Suprapubic skin (tissue), 4 donors: ENCODE data around the gene SPR. TPM values are rescaled to one million over a fixed set of nuclear protein-coding genes. Genes with fewer than 3 reads are reported as not detected.

Experiments
- DNase-seq, 2 donors: peaks; one replicate each; pipeline ENCODE4 v3.0.0-alpha.2; 2019; ENCODE audit warnings: low spot score in 2 of 2
- H3K27ac ChIP-seq: fragments of 200-600 bp; sonication (generic); one replicate; pipeline ENCODE4 v1.5.1; 2019
- H3K27me3 ChIP-seq: fragments of 200-600 bp; sonication (generic); one replicate; pipeline ENCODE4 v1.5.1; 2019
- H3K36me3 ChIP-seq: fragments of 200-600 bp; sonication (generic); one replicate; pipeline ENCODE4 v1.5.1; 2019
- H3K4me1 ChIP-seq: fragments of 200-600 bp; sonication (generic); one replicate; pipeline ENCODE4 v1.5.1; 2019
- H3K4me3 ChIP-seq: fragments of 200-600 bp; sonication (generic); one replicate; pipeline ENCODE4 v1.5.1; 2019; ENCODE audit warnings: mild to moderate bottlenecking
- H3K9me3 ChIP-seq: fragments of 200-600 bp; sonication (generic); one replicate; pipeline ENCODE4 v1.5.1; 2019
- EP300 ChIP-seq: sonication (generic); formaldehyde crosslinking; IDR thresholded peaks from one replicate; pipeline ENCODE4 v1.6.1; 2017; ENCODE audit warnings: antibody characterized with exemption
- POLR2A ChIP-seq, 2 donors: fragments of 450-650 bp; IDR thresholded peaks; one replicate each; pipeline ENCODE4 v1.6.1; 2017; ENCODE audit warnings: antibody characterized with exemption in 2 of 2, mild to moderate bottlenecking in 2 of 2, moderate library complexity in 2 of 2
- POLR2AphosphoS5 ChIP-seq, 3 donors: sonication (generic); formaldehyde crosslinking; IDR thresholded peaks; one replicate each; pipeline ENCODE4 v1.6.1; 2017; ENCODE audit warnings: antibody characterized with exemption in 3 of 3
- WGBS: methylation state at CpG from one replicate; pipeline ENCODE4 v1.1.5; 2018; 5-methylcytosine and 5-hydroxymethylcytosine counted together
- total RNA-seq, 4 donors: library from RNA; depleted of rRNA; stranded (reverse); fragments of >200 nt; gene quantifications; one replicate each; pipeline ENCODE4 v1.1.0, GENCODE V29; 2016
- TF ChIP-seq, protein P1 (sequence below), 2 donors: fragments of 200-600 bp in 1 of 2; fragments of 450-650 bp in 1 of 2; sonication (generic) in 1 of 2; IDR thresholded peaks; one replicate each; pipeline ENCODE4 v1.5.1; 2016 to 2019; ENCODE audit warnings: antibody characterized with exemption in 2 of 2, mild to moderate bottlenecking in 1 of 2, moderate library complexity in 1 of 2

SPR gene
- total RNA-seq, 4 donors from 2014 or later: 11.9 to 14.2 (median 14.1) TPM

DNA sequence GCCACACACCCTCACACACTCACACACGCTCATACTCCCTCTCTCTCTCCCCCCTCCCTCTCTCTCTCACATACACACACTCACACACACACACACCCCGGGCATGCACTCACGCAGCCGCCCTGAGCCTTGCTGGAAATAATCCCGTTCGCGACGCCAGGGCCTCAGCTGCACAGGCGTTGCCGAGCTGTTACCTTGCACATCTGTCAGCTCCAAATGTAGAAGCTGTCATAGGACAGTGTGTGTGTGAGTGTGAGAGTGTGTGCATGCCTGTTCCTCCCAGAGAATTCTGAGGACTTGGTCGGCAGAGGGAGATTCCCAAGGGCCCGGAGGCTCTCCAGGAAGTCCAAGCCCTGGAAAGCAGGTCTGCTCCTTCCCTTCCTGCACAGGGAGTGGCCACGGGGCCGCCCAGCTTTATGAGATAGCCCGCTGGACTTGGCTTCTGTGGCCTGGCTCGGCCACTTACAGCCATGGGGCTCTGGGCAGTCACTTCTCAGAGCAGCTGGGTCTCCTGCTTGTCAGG lies 8.6 kb downstream of the SPR start:
- 9% methylated on average over 13 of the region's 16 CpGs for WGBS
- peaks cover 42% of the 10 kb centered on the region for H3K27me3 ChIP-seq
- no peak for TF ChIP-seq POLR2A (IDR thresholded peaks at IDR 0.05)
- no peak for TF ChIP-seq EP300
- no peak for TF ChIP-seq POLR2AphosphoS5 (IDR thresholded peaks at IDR 0.05)
- TF ChIP-seq, protein P1, sequence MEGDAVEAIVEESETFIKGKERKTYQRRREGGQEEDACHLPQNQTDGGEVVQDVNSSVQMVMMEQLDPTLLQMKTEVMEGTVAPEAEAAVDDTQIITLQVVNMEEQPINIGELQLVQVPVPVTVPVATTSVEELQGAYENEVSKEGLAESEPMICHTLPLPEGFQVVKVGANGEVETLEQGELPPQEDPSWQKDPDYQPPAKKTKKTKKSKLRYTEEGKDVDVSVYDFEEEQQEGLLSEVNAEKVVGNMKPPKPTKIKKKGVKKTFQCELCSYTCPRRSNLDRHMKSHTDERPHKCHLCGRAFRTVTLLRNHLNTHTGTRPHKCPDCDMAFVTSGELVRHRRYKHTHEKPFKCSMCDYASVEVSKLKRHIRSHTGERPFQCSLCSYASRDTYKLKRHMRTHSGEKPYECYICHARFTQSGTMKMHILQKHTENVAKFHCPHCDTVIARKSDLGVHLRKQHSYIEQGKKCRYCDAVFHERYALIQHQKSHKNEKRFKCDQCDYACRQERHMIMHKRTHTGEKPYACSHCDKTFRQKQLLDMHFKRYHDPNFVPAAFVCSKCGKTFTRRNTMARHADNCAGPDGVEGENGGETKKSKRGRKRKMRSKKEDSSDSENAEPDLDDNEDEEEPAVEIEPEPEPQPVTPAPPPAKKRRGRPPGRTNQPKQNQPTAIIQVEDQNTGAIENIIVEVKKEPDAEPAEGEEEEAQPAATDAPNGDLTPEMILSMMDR (IDR thresholded peaks at IDR 0.05): no peak
- H3K4me3 ChIP-seq: no peak overlapping the region
- peaks cover 11% of the 10 kb centered on the region for H3K36me3 ChIP-seq
- H3K4me1 ChIP-seq: peaks cover 13% of the 10 kb centered on the region
- no peak for DNase-seq
- no peak overlapping the region for H3K27ac ChIP-seq
- no peaks in the 10 kb centered on the region for H3K9me3 ChIP-seq

DNA sequence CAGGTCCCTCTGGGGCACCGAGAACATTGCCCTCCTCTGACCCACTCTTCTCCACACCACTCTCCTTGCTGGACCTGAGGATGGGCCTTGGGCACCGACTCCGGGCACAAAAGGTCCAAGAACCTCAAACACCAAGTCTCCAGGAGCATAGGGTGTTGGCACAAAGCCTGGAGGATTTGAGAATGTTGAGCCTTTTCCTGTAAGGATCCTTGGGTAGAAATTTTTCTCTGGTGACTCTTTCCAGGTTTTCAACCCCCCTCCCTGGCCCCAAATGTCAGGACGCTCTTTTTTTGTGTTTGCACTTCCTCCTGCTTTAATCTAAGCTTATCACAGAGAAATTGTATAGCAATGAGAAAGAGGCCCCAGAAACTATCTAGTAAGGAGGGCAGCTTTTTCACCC lies 9.2 kb downstream of the SPR start:
- TF ChIP-seq EP300 (no peak), POLR2A (IDR thresholded peaks at IDR 0.05) (no peak), POLR2AphosphoS5 (IDR thresholded peaks at IDR 0.05) (no peak)
- TF ChIP-seq, protein P1 (IDR thresholded peaks at IDR 0.05): no peak
- DNase-seq: no peak
- Histone ChIP-seq H3K4me3 (no peak overlapping the region), H3K27ac (no peak overlapping the region), H3K36me3 (peaks cover 9% of the 10 kb centered on the region), H3K4me1 (peaks cover 13% of the 10 kb centered on the region), H3K9me3 (no peaks in the 10 kb centered on the region), H3K27me3 (peaks cover 48% of the 10 kb centered on the region)
- 83% methylated on average over 4 of the region's 4 CpGs for WGBS

DNA sequence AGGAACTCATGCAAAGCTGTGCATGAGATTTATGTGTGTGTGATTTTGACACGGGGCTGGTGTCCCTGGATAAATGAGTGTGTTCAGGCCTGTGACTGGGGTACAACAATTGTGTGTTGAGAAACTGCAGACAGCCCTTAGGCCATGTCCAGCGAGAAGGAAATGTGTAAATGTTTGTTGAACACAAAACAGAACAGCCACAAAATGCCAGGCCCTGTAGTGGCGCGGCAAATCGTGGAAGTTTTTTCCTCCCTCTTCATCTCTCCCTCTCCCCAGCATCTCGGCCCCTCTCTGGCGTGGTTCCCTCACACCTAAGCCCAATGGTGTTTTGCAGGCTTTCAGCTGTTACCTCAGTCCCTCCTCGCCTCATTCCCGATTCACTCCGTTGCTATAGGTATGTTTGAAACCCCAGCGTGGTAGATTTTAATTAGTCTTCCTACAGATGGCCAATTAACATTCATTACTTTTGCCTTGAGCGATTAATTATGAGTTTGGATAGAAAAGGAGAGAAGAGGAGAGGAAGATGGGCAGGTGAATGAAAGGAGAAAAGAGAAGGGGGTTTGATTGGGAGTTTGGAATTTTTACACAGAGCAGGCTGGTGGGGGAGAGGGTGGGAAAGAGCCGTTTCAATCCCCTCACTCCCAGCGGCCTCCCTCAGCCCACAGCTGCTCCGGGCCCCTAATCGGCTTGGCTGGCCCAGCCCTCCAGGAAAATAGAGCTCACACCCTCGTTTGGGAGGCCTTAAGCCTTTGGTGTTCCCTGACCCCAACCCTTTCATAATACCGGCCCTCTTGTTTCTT lies 10.8 kb downstream of the SPR start:
- peaks cover 13% of the 10 kb centered on the region for H3K4me1 ChIP-seq
- no peaks in the 10 kb centered on the region for H3K36me3 ChIP-seq
- no peak overlapping the region for H3K27ac ChIP-seq
- peaks cover 60% of the 10 kb centered on the region for H3K27me3 ChIP-seq
- H3K9me3 ChIP-seq: no peaks in the 10 kb centered on the region
- TF ChIP-seq POLR2A (IDR thresholded peaks at IDR 0.05): no peak
- no peak for TF ChIP-seq POLR2AphosphoS5 (IDR thresholded peaks at IDR 0.05)
- no peak for TF ChIP-seq EP300
- TF ChIP-seq, protein P1 (IDR thresholded peaks at IDR 0.05): no peak
- WGBS: 71% methylated on average over 18 of the region's 18 CpGs
- H3K4me3 ChIP-seq: no peak overlapping the region
- DNase-seq: no peak

DNA sequence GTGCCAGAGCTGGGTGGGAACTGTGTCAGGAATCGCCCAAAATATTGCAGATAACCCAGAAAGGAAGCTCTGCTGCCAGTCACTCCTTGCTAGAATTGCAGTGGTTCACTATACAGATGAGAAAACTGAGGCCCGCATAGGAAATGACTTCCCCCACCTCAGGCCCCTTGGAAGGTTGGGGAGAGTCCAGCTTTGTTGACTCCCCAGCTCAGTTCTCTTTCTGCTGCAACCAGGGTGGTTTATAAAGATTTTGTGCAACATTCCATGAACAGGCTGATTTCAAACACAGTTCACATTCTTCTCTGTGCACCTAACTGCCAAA lies 11.3 kb downstream of the SPR start:
- no peaks in the 10 kb centered on the region for H3K36me3 ChIP-seq
- no peak overlapping the region for H3K27ac ChIP-seq
- no peak for DNase-seq
- H3K4me1 ChIP-seq: peaks cover 13% of the 10 kb centered on the region
- 74% methylated on average over 2 of the region's 2 CpGs for WGBS
- H3K9me3 ChIP-seq: no peaks in the 10 kb centered on the region
- TF ChIP-seq POLR2A (IDR thresholded peaks at IDR 0.05): no peak
- no peak for TF ChIP-seq EP300
- TF ChIP-seq, protein P1 (IDR thresholded peaks at IDR 0.05): no peak
- no peak for TF ChIP-seq POLR2AphosphoS5 (IDR thresholded peaks at IDR 0.05)
- peaks cover 65% of the 10 kb centered on the region for H3K27me3 ChIP-seq
- H3K4me3 ChIP-seq: no peak overlapping the region

DNA sequence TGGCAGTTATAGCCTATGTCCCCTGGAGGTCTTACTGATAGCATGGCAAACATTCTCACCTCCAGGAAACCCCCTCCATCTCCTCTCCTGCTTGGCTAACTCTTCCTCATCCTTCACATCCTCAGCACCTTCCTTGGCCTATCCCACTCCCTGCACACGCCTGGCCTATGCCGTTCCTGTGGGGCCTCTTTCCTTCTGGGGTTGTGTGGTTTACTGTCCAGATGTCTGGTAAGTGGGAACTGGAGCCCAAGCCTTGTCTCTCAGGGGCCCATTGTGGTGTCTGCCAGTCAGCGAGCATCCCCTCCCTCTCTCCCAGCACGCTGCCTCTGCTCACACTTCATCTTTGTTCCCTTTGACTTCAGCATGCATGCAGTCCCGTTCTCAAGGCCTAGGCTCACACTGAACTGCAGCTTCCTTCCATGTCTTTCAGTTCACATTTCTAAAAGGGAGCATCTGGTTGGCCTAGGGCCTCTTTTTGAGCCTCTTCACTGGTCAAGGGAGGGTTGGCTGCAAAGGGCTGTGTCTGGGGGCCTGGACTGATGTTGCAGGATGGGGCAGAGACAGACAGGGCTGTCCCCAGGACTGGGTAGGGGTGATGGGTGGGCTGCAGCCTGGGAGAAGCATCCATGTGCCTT lies 13.1 kb downstream of the SPR start:
- Histone ChIP-seq H3K9me3 (no peaks in the 10 kb centered on the region), H3K36me3 (no peaks in the 10 kb centered on the region), H3K4me3 (no peak overlapping the region), H3K4me1 (peaks cover 8% of the 10 kb centered on the region), H3K27me3 (peaks cover 64% of the 10 kb centered on the region), H3K27ac (no peak overlapping the region)
- no peak for DNase-seq
- TF ChIP-seq POLR2AphosphoS5 (IDR thresholded peaks at IDR 0.05) (no peak), POLR2A (IDR thresholded peaks at IDR 0.05) (no peak), EP300 (no peak)
- TF ChIP-seq, protein P1 (IDR thresholded peaks at IDR 0.05): no peak
- 88% methylated on average over 5 of the region's 5 CpGs for WGBS
